GM12878 (cell line): ENCODE data around the gene DSTYK. TPM values are rescaled to one million over a fixed set of nuclear protein-coding genes. Genes with fewer than 3 reads are reported as not detected.

Source experiments
- NR2F1 ChIP-seq: fragments of 450-650 bp; conservative IDR thresholded peaks from 2 replicates; pipeline ENCODE4 v1.6.1; 2017; ENCODE audit warnings: mild to moderate bottlenecking
- STAT1 ChIP-seq: fragments of 450-650 bp; conservative IDR thresholded peaks from 2 replicates; pipeline ENCODE4 v1.6.1; 2014; ENCODE audit warnings: antibody characterized with exemption, mild to moderate bottlenecking
- polyA plus RNA-seq, 11 experiments: library from polyadenylated mRNA; depleted of rRNA in 4 of 11; unstranded in 6 of 11; stranded (reverse) in 5 of 11; fragments of >200 nt; fragmentation: Nextera tagmentation in 4 of 11; fragmentation: Illumina TruSeq in 1 of 11; extraction: Ambion mirVana in 4 of 11; extraction: Trizol in 1 of 11; gene quantifications; 1 replicate in 1 of 11; 2 replicates in 10 of 11; pipeline versions ENCODE4 v1.2.1 to v1.2.3, GENCODE V29; 2011 to 2016; ENCODE audit warnings: inconsistent platforms in 2 of 11, missing spikeins in 2 of 11, low read depth in 1 of 11
- total RNA-seq, 4 experiments: library from RNA; depleted of rRNA in 3 of 4; stranded (reverse); fragments of >200 nt in 3 of 4; fragmentation: Illumina TruSeq in 1 of 4; extraction: Trizol in 1 of 4; gene quantifications; 2 replicates each; pipeline versions ENCODE4 v1.2.1 to v1.2.3, GENCODE V29; 2013 to 2021
- TF ChIP-seq, protein P1 (sequence below): fragments of 450-650 bp; formaldehyde crosslinking; IDR thresholded peaks from 2 replicates; pipeline ENCODE4 v1.5.0; 2022; ENCODE audit warnings: mild to moderate bottlenecking, missing genetic modification characterization
- TF ChIP-seq, protein P2 (sequence below): fragments of 450-650 bp; IDR thresholded peaks from 2 replicates; pipeline ENCODE4 v1.6.1; 2016; ENCODE audit warnings: mild to moderate bottlenecking, moderate library complexity, borderline replicate concordance
- TF ChIP-seq, protein P3 (sequence below): IDR thresholded peaks from 2 replicates; pipeline ENCODE4 v1.6.1; 2012; ENCODE audit warnings: low read depth, low read length, improper control_type of control experiment

Gene DSTYK
- total and polyA plus RNA-seq, 10 of the 15 experiments (the other 5 are each of a cell fraction or from before 2014, with no cell fraction given): 2.7 to 5.5 (median 3.6) TPM

DNA sequence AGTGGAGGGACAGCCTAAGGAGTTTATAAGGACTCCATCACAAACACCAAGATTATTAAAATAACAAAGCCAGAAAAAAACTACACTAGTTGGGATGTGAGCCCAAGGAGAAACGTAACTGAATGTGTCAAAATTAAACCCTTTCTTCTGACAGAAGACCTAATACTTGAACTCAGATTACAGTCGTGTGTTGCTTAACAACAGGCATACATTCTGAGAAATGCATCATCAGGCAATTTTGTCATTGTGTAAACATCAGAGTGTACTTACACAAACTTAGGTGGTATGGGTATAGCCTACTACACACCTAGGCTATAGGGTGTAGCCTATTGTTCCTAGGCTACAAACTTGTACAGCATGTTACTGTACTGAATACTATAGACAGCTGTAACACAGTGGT, 23.4 kb downstream of the DSTYK start (continued):
- TF ChIP-seq, protein P1, sequence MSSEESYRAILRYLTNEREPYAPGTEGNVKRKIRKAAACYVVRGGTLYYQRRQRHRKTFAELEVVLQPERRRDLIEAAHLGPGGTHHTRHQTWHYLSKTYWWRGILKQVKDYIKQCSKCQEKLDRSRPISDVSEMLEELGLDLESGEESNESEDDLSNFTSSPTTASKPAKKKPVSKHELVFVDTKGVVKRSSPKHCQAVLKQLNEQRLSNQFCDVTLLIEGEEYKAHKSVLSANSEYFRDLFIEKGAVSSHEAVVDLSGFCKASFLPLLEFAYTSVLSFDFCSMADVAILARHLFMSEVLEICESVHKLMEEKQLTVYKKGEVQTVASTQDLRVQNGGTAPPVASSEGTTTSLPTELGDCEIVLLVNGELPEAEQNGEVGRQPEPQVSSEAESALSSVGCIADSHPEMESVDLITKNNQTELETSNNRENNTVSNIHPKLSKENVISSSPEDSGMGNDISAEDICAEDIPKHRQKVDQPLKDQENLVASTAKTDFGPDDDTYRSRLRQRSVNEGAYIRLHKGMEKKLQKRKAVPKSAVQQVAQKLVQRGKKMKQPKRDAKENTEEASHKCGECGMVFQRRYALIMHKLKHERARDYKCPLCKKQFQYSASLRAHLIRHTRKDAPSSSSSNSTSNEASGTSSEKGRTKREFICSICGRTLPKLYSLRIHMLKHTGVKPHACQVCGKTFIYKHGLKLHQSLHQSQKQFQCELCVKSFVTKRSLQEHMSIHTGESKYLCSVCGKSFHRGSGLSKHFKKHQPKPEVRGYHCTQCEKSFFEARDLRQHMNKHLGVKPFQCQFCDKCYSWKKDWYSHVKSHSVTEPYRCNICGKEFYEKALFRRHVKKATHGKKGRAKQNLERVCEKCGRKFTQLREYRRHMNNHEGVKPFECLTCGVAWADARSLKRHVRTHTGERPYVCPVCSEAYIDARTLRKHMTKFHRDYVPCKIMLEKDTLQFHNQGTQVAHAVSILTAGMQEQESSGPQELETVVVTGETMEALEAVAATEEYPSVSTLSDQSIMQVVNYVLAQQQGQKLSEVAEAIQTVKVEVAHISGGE (CRISPR knock-in tag): no peak
- TF ChIP-seq, protein P2, sequence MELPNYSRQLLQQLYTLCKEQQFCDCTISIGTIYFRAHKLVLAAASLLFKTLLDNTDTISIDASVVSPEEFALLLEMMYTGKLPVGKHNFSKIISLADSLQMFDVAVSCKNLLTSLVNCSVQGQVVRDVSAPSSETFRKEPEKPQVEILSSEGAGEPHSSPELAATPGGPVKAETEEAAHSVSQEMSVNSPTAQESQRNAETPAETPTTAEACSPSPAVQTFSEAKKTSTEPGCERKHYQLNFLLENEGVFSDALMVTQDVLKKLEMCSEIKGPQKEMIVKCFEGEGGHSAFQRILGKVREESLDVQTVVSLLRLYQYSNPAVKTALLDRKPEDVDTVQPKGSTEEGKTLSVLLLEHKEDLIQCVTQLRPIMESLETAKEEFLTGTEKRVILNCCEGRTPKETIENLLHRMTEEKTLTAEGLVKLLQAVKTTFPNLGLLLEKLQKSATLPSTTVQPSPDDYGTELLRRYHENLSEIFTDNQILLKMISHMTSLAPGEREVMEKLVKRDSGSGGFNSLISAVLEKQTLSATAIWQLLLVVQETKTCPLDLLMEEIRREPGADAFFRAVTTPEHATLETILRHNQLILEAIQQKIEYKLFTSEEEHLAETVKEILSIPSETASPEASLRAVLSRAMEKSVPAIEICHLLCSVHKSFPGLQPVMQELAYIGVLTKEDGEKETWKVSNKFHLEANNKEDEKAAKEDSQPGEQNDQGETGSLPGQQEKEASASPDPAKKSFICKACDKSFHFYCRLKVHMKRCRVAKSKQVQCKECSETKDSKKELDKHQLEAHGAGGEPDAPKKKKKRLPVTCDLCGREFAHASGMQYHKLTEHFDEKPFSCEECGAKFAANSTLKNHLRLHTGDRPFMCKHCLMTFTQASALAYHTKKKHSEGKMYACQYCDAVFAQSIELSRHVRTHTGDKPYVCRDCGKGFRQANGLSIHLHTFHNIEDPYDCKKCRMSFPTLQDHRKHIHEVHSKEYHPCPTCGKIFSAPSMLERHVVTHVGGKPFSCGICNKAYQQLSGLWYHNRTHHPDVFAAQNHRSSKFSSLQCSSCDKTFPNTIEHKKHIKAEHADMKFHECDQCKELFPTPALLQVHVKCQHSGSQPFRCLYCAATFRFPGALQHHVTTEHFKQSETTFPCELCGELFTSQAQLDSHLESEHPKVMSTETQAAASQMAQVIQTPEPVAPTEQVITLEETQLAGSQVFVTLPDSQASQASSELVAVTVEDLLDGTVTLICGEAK: no peak
- TF ChIP-seq STAT1 (no peak), NR2F1 (no peak)
- TF ChIP-seq, protein P3, sequence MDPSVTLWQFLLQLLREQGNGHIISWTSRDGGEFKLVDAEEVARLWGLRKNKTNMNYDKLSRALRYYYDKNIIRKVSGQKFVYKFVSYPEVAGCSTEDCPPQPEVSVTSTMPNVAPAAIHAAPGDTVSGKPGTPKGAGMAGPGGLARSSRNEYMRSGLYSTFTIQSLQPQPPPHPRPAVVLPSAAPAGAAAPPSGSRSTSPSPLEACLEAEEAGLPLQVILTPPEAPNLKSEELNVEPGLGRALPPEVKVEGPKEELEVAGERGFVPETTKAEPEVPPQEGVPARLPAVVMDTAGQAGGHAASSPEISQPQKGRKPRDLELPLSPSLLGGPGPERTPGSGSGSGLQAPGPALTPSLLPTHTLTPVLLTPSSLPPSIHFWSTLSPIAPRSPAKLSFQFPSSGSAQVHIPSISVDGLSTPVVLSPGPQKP: no peak
- TF ChIP-seq, all 136 proteins: peak for 0
